ENCODE results near the gene SH3RF3. TPM values are rescaled to one million over a fixed set of nuclear protein-coding genes. Genes with fewer than 3 reads are reported as not detected.
"Not testable (repeated sequence)": the region's sequence is repeated elsewhere in the genome, so short reads cannot be mapped to it uniquely, and the experiment has no call there.

Gene SH3RF3
- total RNA-seq, 2 donors from 2014 or later: 0.05 TPM; not detected in 1

- not testable (repeated sequence) for DNase-seq (ENCODE audit: low spot score); H3K9me3 Mint-ChIP-seq; H3K4me1 Mint-ChIP-seq (ENCODE audit: low read depth in 2 of 2); H3K36me3 Mint-ChIP-seq; H3K4me3 Mint-ChIP-seq; H3K27ac Mint-ChIP-seq; ATAC-seq
- H3K27me3 Mint-ChIP-seq: peaks cover 13 to 29% of the 10 kb centered on the region in 2 donors
Measured at GRCh38 chr2:109162367-109162766, 33.4 kb downstream of the SH3RF3 start.

- peaks cover 17 to 32% of the 10 kb centered on the region in 2 donors for H3K27me3 Mint-ChIP-seq
- H3K27ac Mint-ChIP-seq: no peak overlapping the region
- DNase-seq (ENCODE audit: low spot score): no peak
- no peaks in the 10 kb centered on the region for H3K36me3 Mint-ChIP-seq
- no peaks in the 10 kb centered on the region for H3K4me1 Mint-ChIP-seq (ENCODE audit: low read depth in 2 of 2)
- ATAC-seq: no peak
- no peaks in the 10 kb centered on the region for H3K9me3 Mint-ChIP-seq
- no peak overlapping the region for H3K4me3 Mint-ChIP-seq
Measured at GRCh38 chr2:109162999-109163398, 34.0 kb downstream of the SH3RF3 start.

- DNase-seq (ENCODE audit: low spot score) (no peak), ATAC-seq (no peak)
- Mint-ChIP-seq H3K36me3 (no peaks in the 10 kb centered on the region), H3K4me3 (no peak overlapping the region), H3K27ac (no peak overlapping the region), H3K4me1 (ENCODE audit: low read depth in 2 of 2) (no peaks in the 10 kb centered on the region), H3K9me3 (no peaks in the 10 kb centered on the region), H3K27me3 (peaks cover 17 to 40% of the 10 kb centered on the region in 2 donors)
Measured at GRCh38 chr2:109164311-109164710, 35.3 kb downstream of the SH3RF3 start.

GRCh38 chr2:109164739-109165221 lies 35.8 kb downstream of the SH3RF3 start:
- Mint-ChIP-seq H3K9me3 (no peaks in the 10 kb centered on the region), H3K4me1 (ENCODE audit: low read depth in 2 of 2) (no peaks in the 10 kb centered on the region), H3K27me3 (peaks cover 17 to 40% of the 10 kb centered on the region in 2 donors), H3K36me3 (no peaks in the 10 kb centered on the region), H3K4me3 (no peak overlapping the region), H3K27ac (no peak overlapping the region)
- DNase-seq (ENCODE audit: low spot score): no peak
- ATAC-seq: no peak

GRCh38 chr2:109166811-109167210 lies 37.8 kb downstream of the SH3RF3 start:
- no peak for ATAC-seq

GRCh38 chr2:109168086-109168485 lies 39.1 kb downstream of the SH3RF3 start:
- no peak overlapping the region for H3K4me3 Mint-ChIP-seq
- H3K36me3 Mint-ChIP-seq: no peaks in the 10 kb centered on the region
- H3K9me3 Mint-ChIP-seq: no peaks in the 10 kb centered on the region
- no peak overlapping the region for H3K27ac Mint-ChIP-seq
- H3K4me1 Mint-ChIP-seq (ENCODE audit: low read depth in 2 of 2): no peaks in the 10 kb centered on the region
- ATAC-seq: no peak
- no peak for DNase-seq (ENCODE audit: low spot score)
- peaks cover 15 to 41% of the 10 kb centered on the region in 2 donors for H3K27me3 Mint-ChIP-seq

More at GRCh38 chr2:109166811-109167210, 37.8 kb downstream of the SH3RF3 start:
- Mint-ChIP-seq H3K4me3 (no peak overlapping the region), H3K27ac (no peak overlapping the region), H3K4me1 (ENCODE audit: low read depth in 2 of 2) (no peaks in the 10 kb centered on the region), H3K27me3 (peaks cover 12 to 32% of the 10 kb centered on the region in 2 donors), H3K9me3 (no peaks in the 10 kb centered on the region), H3K36me3 (no peaks in the 10 kb centered on the region)
- no peak for DNase-seq (ENCODE audit: low spot score)

GRCh38 chr2:109168716-109169115 lies 39.7 kb downstream of the SH3RF3 start:
- no peak overlapping the region for H3K27ac Mint-ChIP-seq
- ATAC-seq (no peak), DNase-seq (ENCODE audit: low spot score) (no peak)
- H3K4me1 Mint-ChIP-seq (ENCODE audit: low read depth in 2 of 2): peaks cover 0 to 3% of the 10 kb centered on the region in 2 donors
- H3K9me3 Mint-ChIP-seq: no peaks in the 10 kb centered on the region
- H3K4me3 Mint-ChIP-seq: no peak overlapping the region
- H3K36me3 Mint-ChIP-seq: no peaks in the 10 kb centered on the region
- H3K27me3 Mint-ChIP-seq: peaks cover 15 to 45% of the 10 kb centered on the region in 2 donors

GRCh38 chr2:109170645-109171044 lies 41.6 kb downstream of the SH3RF3 start:
- no peak for DNase-seq (ENCODE audit: low spot score)
- Mint-ChIP-seq H3K4me3 (no peak overlapping the region), H3K4me1 (ENCODE audit: low read depth in 2 of 2) (peaks cover 3 to 8% of the 10 kb centered on the region in 2 donors), H3K27ac (no peak overlapping the region), H3K27me3 (peaks cover 17 to 49% of the 10 kb centered on the region in 2 donors), H3K9me3 (no peaks in the 10 kb centered on the region), H3K36me3 (no peaks in the 10 kb centered on the region)
- no peak for ATAC-seq

- no peak overlapping the region for H3K4me3 Mint-ChIP-seq
- no peaks in the 10 kb centered on the region for H3K9me3 Mint-ChIP-seq
- no peak overlapping the region for H3K27ac Mint-ChIP-seq
- H3K4me1 Mint-ChIP-seq (ENCODE audit: low read depth in 2 of 2): peaks cover 3 to 8% of the 10 kb centered on the region in 2 donors
- DNase-seq (ENCODE audit: low spot score) (no peak), ATAC-seq (no peak)
- peaks cover 19 to 42% of the 10 kb centered on the region in 2 donors for H3K27me3 Mint-ChIP-seq
- no peaks in the 10 kb centered on the region for H3K36me3 Mint-ChIP-seq
Measured at GRCh38 chr2:109171444-109172334, 42.7 kb downstream of the SH3RF3 start.

- ATAC-seq (no peak), DNase-seq (ENCODE audit: low spot score) (no peak)
- peaks cover 19 to 37% of the 10 kb centered on the region in 2 donors for H3K27me3 Mint-ChIP-seq
- H3K4me3 Mint-ChIP-seq: no peak overlapping the region
- peaks cover 3 to 8% of the 10 kb centered on the region in 2 donors for H3K4me1 Mint-ChIP-seq (ENCODE audit: low read depth in 2 of 2)
- no peak overlapping the region for H3K27ac Mint-ChIP-seq
- no peaks in the 10 kb centered on the region for H3K36me3 Mint-ChIP-seq
- H3K9me3 Mint-ChIP-seq: no peaks in the 10 kb centered on the region
Measured at GRCh38 chr2:109172556-109173105, 43.6 kb downstream of the SH3RF3 start.

- H3K27me3 Mint-ChIP-seq: peaks cover 15 to 31% of the 10 kb centered on the region in 2 donors
- DNase-seq (ENCODE audit: low spot score) (no peak), ATAC-seq (no peak)
- H3K9me3 Mint-ChIP-seq: no peaks in the 10 kb centered on the region
- no peaks in the 10 kb centered on the region for H3K36me3 Mint-ChIP-seq
- peaks cover 3 to 8% of the 10 kb centered on the region in 2 donors for H3K4me1 Mint-ChIP-seq (ENCODE audit: low read depth in 2 of 2)
- no peak overlapping the region for H3K27ac Mint-ChIP-seq
- H3K4me3 Mint-ChIP-seq: no peak overlapping the region
Measured at GRCh38 chr2:109173311-109174171, 44.5 kb downstream of the SH3RF3 start.

- Mint-ChIP-seq H3K4me3 (no peak overlapping the region), H3K4me1 (ENCODE audit: low read depth in 2 of 2) (peaks cover 3 to 8% of the 10 kb centered on the region in 2 donors), H3K27ac (no peak overlapping the region), H3K9me3 (no peaks in the 10 kb centered on the region), H3K27me3 (peaks cover 15 to 35% of the 10 kb centered on the region in 2 donors), H3K36me3 (no peaks in the 10 kb centered on the region)
- no peak for ATAC-seq
- DNase-seq (ENCODE audit: low spot score): no peak
Measured at GRCh38 chr2:109174214-109174613, 45.2 kb downstream of the SH3RF3 start.

- peaks cover 19 to 41% of the 10 kb centered on the region in 2 donors for H3K27me3 Mint-ChIP-seq
- H3K9me3 Mint-ChIP-seq: no peaks in the 10 kb centered on the region
- H3K36me3 Mint-ChIP-seq: no peaks in the 10 kb centered on the region
- ATAC-seq (no peak), DNase-seq (ENCODE audit: low spot score) (no peak)
- H3K4me1 Mint-ChIP-seq (ENCODE audit: low read depth in 2 of 2): peaks cover 3 to 8% of the 10 kb centered on the region in 2 donors
- no peak overlapping the region for H3K27ac Mint-ChIP-seq
- no peak overlapping the region for H3K4me3 Mint-ChIP-seq
Measured at GRCh38 chr2:109174626-109175349, 45.8 kb downstream of the SH3RF3 start.

All from natural killer cell treated with Interleukin-12 subunit alpha and Interleukin-12 subunit beta and Interleukin-15 and Interleukin-18, amount 100 ng/mL, for 72 hours (primary cell).